K562 (cell line): ENCODE results near the gene EYA3. TPM values are rescaled to one million over a fixed set of nuclear protein-coding genes. Genes with fewer than 3 reads are reported as not detected.

Experiments
- ATAC-seq: fragments of 200-7000 bp; cut with Tn5 transposase; 3 replicates; pipeline ENCODE4 v1.9.1; 2020; ENCODE audit warnings: moderate library complexity
- BruUV-seq: library from RNA; stranded (reverse); fragments of 400-500 nt; replicated peaks from 2 replicates; lab custom pipeline; 2021; lab: Mats Ljungman, UMichigan
- CTCF ChIA-PET: fragments of 300-600 bp; formaldehyde crosslinking; extraction: SDS; loops from one replicate; lab custom pipeline; 2021; ENCODE audit warnings: low intra/inter-chr PET ratio; lab: Yijun Ruan, JAX
- POLR2A ChIA-PET: fragments of 300-600, 350-650 bp; sonication (Branson Sonifier 250); formaldehyde crosslinking; extraction: SDS; loops from one replicate; lab custom pipeline; 2021; ENCODE audit warnings: antibody characterized with exemption, inconsistent platforms; lab: Yijun Ruan, JAX
- DNase-seq, 4 experiments: peaks; one replicate each; pipeline versions ENCODE4 v3.0.0 to v3.0.0-alpha.2; 2011 to 2018; ENCODE audit warnings: low spot score in 3 of 4, mixed read lengths in 3 of 4; ENCODE audit errors: extremely low read depth in 1 of 4
- FAIRE-seq: peaks from 2 replicates; lab custom pipeline; 2011; peaks lifted over from hg19 to GRCh38; lab: Jason Lieb, UNC
- H2AFZ ChIP-seq: 2 replicates; pipeline ENCODE4 v1.6.0; 2011; ENCODE audit warnings: low read depth, low read length, control low read depth, inconsistent platforms
- H3K27ac ChIP-seq: fragments of 200-600 bp; 3 replicates; pipeline ENCODE4 v1.8.0; 2011; ENCODE audit warnings: low read depth, mild to moderate bottlenecking, control low read depth, inconsistent platforms, low read length, moderate library complexity, mixed read lengths; ENCODE audit errors: extremely low read depth
- H3K27me3 ChIP-seq, 2 experiments: fragments of 300-600 bp in 1 of 2; 2 replicates in 1 of 2; 3 replicates in 1 of 2; pipeline versions ENCODE4 v1.6.0 to v1.8.0; 2011; ENCODE audit warnings: inconsistent platforms in 2 of 2, low read length in 2 of 2, mild to moderate bottlenecking in 1 of 2, mixed read lengths in 1 of 2, moderate library complexity in 1 of 2; ENCODE audit not compliant: control insufficient read depth in 2 of 2, insufficient read depth in 2 of 2
- H3K36me3 ChIP-seq: fragments of 300-600 bp; 3 replicates; pipeline ENCODE4 v1.8.0; 2011; ENCODE audit warnings: mild to moderate bottlenecking, low read length, inconsistent platforms; ENCODE audit not compliant: control insufficient read depth, insufficient read depth
- H3K4me1 ChIP-seq, 2 experiments: fragments of 200-600 bp in 1 of 2; replicated peaks in 1 of 2; 2 replicates in 1 of 2; 3 replicates in 1 of 2; pipeline versions ENCODE4 v1.5.1 to v1.8.0; 2011; ENCODE audit warnings: inconsistent platforms in 2 of 2, low read length in 2 of 2, mild to moderate bottlenecking in 1 of 2, mixed read lengths in 1 of 2, moderate library complexity in 1 of 2; ENCODE audit not compliant: control insufficient read depth in 2 of 2, insufficient read depth in 2 of 2
- H3K4me2 ChIP-seq: 2 replicates; pipeline ENCODE4 v1.6.1; 2011; ENCODE audit warnings: low read length, control low read depth, inconsistent platforms, mixed read lengths; ENCODE audit not compliant: insufficient read depth
- H3K4me3 ChIP-seq: fragments of 200-600 bp; sonication (generic), shearing (Covaris generic); 2 replicates; pipeline ENCODE4 v1.5.1; 2016; ENCODE audit warnings: control low read depth, inconsistent platforms
- H3K79me2 ChIP-seq: fragments of 200-600 bp; 3 replicates; pipeline ENCODE4 v1.8.0; 2011; ENCODE audit warnings: low read length, inconsistent platforms; ENCODE audit not compliant: control insufficient read depth, insufficient read depth
- H3K9ac ChIP-seq, 2 experiments: 2 replicates each; pipeline versions ENCODE4 v1.6.0 to v1.6.1; 2011; ENCODE audit warnings: low read depth in 2 of 2, low read length in 2 of 2, control low read depth in 1 of 2, inconsistent platforms in 1 of 2, mild to moderate bottlenecking in 1 of 2, mixed read lengths in 1 of 2; ENCODE audit not compliant: insufficient read depth in 1 of 2
- H3K9me1 ChIP-seq: one replicate; pipeline ENCODE4 v1.6.0; 2011; ENCODE audit warnings: inconsistent platforms, mild to moderate bottlenecking, low read length, moderate library complexity; ENCODE audit not compliant: control insufficient read depth, insufficient read depth
- H3K9me3 ChIP-seq: replicated peaks from 2 replicates; pipeline ENCODE4 v1.5.1; 2011; ENCODE audit warnings: low read depth, low read length, inconsistent platforms; ENCODE audit not compliant: control insufficient read depth, insufficient read depth
- H4K20me1 ChIP-seq: replicated peaks from 2 replicates; pipeline ENCODE4 v1.6.1; 2011; ENCODE audit warnings: low read length, inconsistent platforms, mixed read lengths; ENCODE audit not compliant: control insufficient read depth, insufficient read depth
- CCAR2 ChIP-seq: fragments of 200-400 bp; formaldehyde crosslinking; IDR thresholded peaks from 2 replicates; pipeline ENCODE4 v1.6.1; 2017; ENCODE audit warnings: mild to moderate bottlenecking, low read depth, low read length
- MEF2D ChIP-seq: conservative IDR thresholded peaks from 2 replicates; pipeline ENCODE4 v1.6.1; 2016; ENCODE audit warnings: low read depth, missing genetic modification characterization, missing compliant biosample characterization
- NFATC3 ChIP-seq: fragments of 450-650 bp; IDR thresholded peaks from 2 replicates; pipeline ENCODE4 v1.6.1; 2017; ENCODE audit warnings: mild to moderate bottlenecking
- PHF21A ChIP-seq: fragments of 450-650 bp; IDR thresholded peaks from 2 replicates; pipeline ENCODE4 v1.6.1; 2017; ENCODE audit warnings: low read depth, borderline replicate concordance
- POLR2H ChIP-seq: IDR thresholded peaks from 2 replicates; pipeline ENCODE4 v1.6.1; 2016; ENCODE audit warnings: missing genetic modification characterization, low read depth, mild to moderate bottlenecking, control low read depth, missing compliant biosample characterization, moderate library complexity
- PURB ChIP-seq: sonication (generic); formaldehyde crosslinking; IDR thresholded peaks from 2 replicates; pipeline ENCODE4 v1.9.0; 2021; ENCODE audit warnings: low read depth, mild to moderate bottlenecking, missing genetic modification reagents
- RBM17 ChIP-seq: fragments of 200-400 bp; formaldehyde crosslinking; IDR thresholded peaks from 2 replicates; pipeline ENCODE4 v1.6.1; 2017; ENCODE audit warnings: low read depth, mild to moderate bottlenecking, low read length, borderline replicate concordance
- RBM25 ChIP-seq: fragments of 200-400 bp; formaldehyde crosslinking; IDR thresholded peaks from 2 replicates; pipeline ENCODE4 v1.6.1; 2018; ENCODE audit warnings: low read length, low read depth, moderate library complexity; ENCODE audit not compliant: severe bottlenecking
- SRSF1 ChIP-seq: fragments of 200-400 bp; formaldehyde crosslinking; IDR thresholded peaks from 2 replicates; pipeline ENCODE4 v1.6.1; 2017; ENCODE audit warnings: mild to moderate bottlenecking, low read depth, low read length, moderate library complexity
- STAG1 ChIP-seq: sonication (generic); formaldehyde crosslinking; IDR thresholded peaks from 2 replicates; pipeline ENCODE4 v1.5.0; 2020; ENCODE audit warnings: missing genetic modification reagents, borderline replicate concordance
- TFAP4 ChIP-seq: sonication (generic); formaldehyde crosslinking; IDR thresholded peaks from 2 replicates; pipeline ENCODE4 v1.8.0; 2022; ENCODE audit warnings: missing genetic modification reagents, mild to moderate bottlenecking, moderate library complexity, borderline replicate concordance
- ZKSCAN1 ChIP-seq: fragments of 150-350 bp; IDR thresholded peaks from 2 replicates; pipeline ENCODE4 v1.6.1; 2016; ENCODE audit warnings: low read depth, low read length
- ZNF121 ChIP-seq: sonication (generic); formaldehyde crosslinking; conservative IDR thresholded peaks from 2 replicates; pipeline ENCODE4 v1.8.0; 2022; ENCODE audit warnings: missing genetic modification reagents
- WGBS: fragments of 100-300 bp; shearing (Covaris generic); methylation state at CpG from one replicate; pipeline ENCODE4 v1.1.6; 2016; ENCODE audit warnings: low coverage, mixed read lengths; ENCODE audit not compliant: insufficient coverage; ENCODE audit errors: missing lambda C conversion rate; 5-methylcytosine and 5-hydroxymethylcytosine counted together
- in situ Hi-C: fragments of 300-500 bp; cut with MboI; formaldehyde crosslinking; loops from 4 replicates; pipeline ENCODE4 v1.15.0; 2018; ENCODE audit warnings: inconsistent platforms, mixed read lengths
- intact Hi-C: fragments of 100-400 bp; cut with micrococcal nuclease; formaldehyde crosslinking; loops from 2 replicates; pipeline ENCODE4 v1.14.2; 2022
- polyA plus RNA-seq, 8 experiments: library from polyadenylated mRNA; depleted of rRNA in 4 of 8; stranded (reverse) in 5 of 8; unstranded in 3 of 8; fragments of >200 nt; fragmentation: Nextera tagmentation in 2 of 8; fragmentation: Illumina TruSeq in 1 of 8; extraction: Ambion mirVana in 2 of 8; extraction: Trizol in 1 of 8; gene quantifications; 2 replicates each; pipeline versions ENCODE4 v1.2.1 to v1.2.3, GENCODE V29; 2011 to 2014; ENCODE audit warnings: inconsistent platforms in 1 of 8, missing spikeins in 1 of 8
- total RNA-seq, 7 experiments: library from RNA; depleted of rRNA in 6 of 7; stranded (reverse); fragments of >200 nt in 6 of 7; fragmentation: Illumina TruSeq in 2 of 7; extraction: Trizol in 2 of 7; gene quantifications; 2 replicates each; pipeline versions ENCODE4 v1.2.1 to v1.2.3, GENCODE V29; 2011 to 2021; ENCODE audit warnings: low replicate concordance in 1 of 7

EYA3 gene
- total and polyA plus RNA-seq, 9 of the 15 experiments (the other 6 are each of a cell fraction or from before 2014, with no cell fraction given): 21.7 to 64.0 (median 43.6) TPM

- no peak for TF ChIP-seq MEF2D (tag)
- TF ChIP-seq POLR2H (tag): no peak
- TF ChIP-seq ZKSCAN1: no peak
- no peak for TF ChIP-seq STAG1 (CRISPR knock-in tag)
- TF ChIP-seq SRSF1: no peak
- no peaks in the 10 kb centered on the region; the same call in 1 of the 2 replicates for H4K20me1 ChIP-seq
- H3K4me1 ChIP-seq: peaks cover 2 to 12% of the 10 kb centered on the region in 2 experiments; a peak in 4 of 5 replicates
- H3K27ac ChIP-seq: no peak overlapping the region
- ATAC-seq (no peak), FAIRE-seq (no peak), DNase-seq (no peak)
- no peak overlapping the region for H3K4me3 ChIP-seq
- WGBS: 40% methylated on average over 3 of the region's 3 CpGs
- no peaks in the 10 kb centered on the region for H3K36me3 ChIP-seq
- POLR2A ChIA-PET: interaction anchor here (0.6 to 0.9 kb wide), 2 partner anchors 8 to 11 kb away, joined by 3 to 4 read pairs; no protein-coding TSS in a partner anchor
- CTCF ChIA-PET: no interaction called here
- no peak overlapping the region for H3K9ac ChIP-seq
- no peaks in the 10 kb centered on the region for H3K9me3 ChIP-seq
- no peak overlapping the region for H2AFZ ChIP-seq
- H3K4me2 ChIP-seq: no peak overlapping the region
- intact Hi-C loops: no loop called here
- in situ Hi-C loops: no loop called here
- BruUV-seq: no TSS peak
- H3K79me2 ChIP-seq: no peaks in the 10 kb centered on the region
- H3K9me1 ChIP-seq: no peaks in the 10 kb centered on the region
- peaks cover 2 to 13% of the 10 kb centered on the region in 2 experiments; a peak in 2 of 5 replicates for H3K27me3 ChIP-seq
These were observed 136.3 kb downstream of the EYA3 start for GRCh38 chr1:27952147-27952546.

GRCh38 chr1:27951396-27951795 lies 137.0 kb downstream of the EYA3 start:
- POLR2A ChIA-PET: interaction anchor here (0.6 to 1.3 kb wide), 3 partner anchors 10 to 588 kb away, joined by 3 to 4 read pairs (median 3); no protein-coding TSS in a partner anchor
- FAIRE-seq: peak; percentile 32

More at GRCh38 chr1:27951396-27951795, 137.0 kb downstream of the EYA3 start:
- Histone ChIP-seq H3K27me3 (peaks cover 2 to 13% of the 10 kb centered on the region in 2 experiments; a peak in 2 of 5 replicates), H3K4me2 (no peak overlapping the region), H3K9me1 (no peaks in the 10 kb centered on the region), H3K9me3 (no peaks in the 10 kb centered on the region), H3K79me2 (no peaks in the 10 kb centered on the region), H3K27ac (no peak overlapping the region), H4K20me1 (no peaks in the 10 kb centered on the region; the same call in 1 of the 2 replicates), H2AFZ (no peak overlapping the region), H3K4me3 (no peak overlapping the region), H3K9ac (no peak overlapping the region), H3K36me3 (no peaks in the 10 kb centered on the region), H3K4me1 (peaks cover 2 to 12% of the 10 kb centered on the region in 2 experiments; a peak in 4 of 5 replicates)
- no TSS peak for BruUV-seq
- no peak for ATAC-seq
- CTCF ChIA-PET: no interaction called here
- in situ Hi-C loops (no loop called here), intact Hi-C loops (no loop called here)
- 19% methylated on average over 3 of the region's 3 CpGs for WGBS
- TF ChIP-seq RBM17: no peak
- peak; percentile 14 for TF ChIP-seq RBM25
- no peak for TF ChIP-seq TFAP4
- TF ChIP-seq PURB (CRISPR knock-in tag): no peak
- TF ChIP-seq CCAR2: no peak
- TF ChIP-seq ZNF121: peak; percentile 90
- no peak for TF ChIP-seq NFATC3
- no peak for TF ChIP-seq PHF21A
- no peak for DNase-seq
